ENCODE data around the gene ASB1. TPM values are rescaled to one million over a fixed set of nuclear protein-coding genes. Genes with fewer than 3 reads are reported as not detected.

ASB1 gene
- total RNA-seq, 2 experiments from 2014 or later = 14.3 to 19.6 TPM

GRCh38 chr2:238465487-238466242 lies 38.9 kb downstream of the ASB1 start:
- Histone ChIP-seq H3K4me3 (ENCODE audit: low read length) (no peak overlapping the region), H3K4me1 (ENCODE audit: insufficient read depth, low read length) (no peaks in the 10 kb centered on the region), H3K9me3 (ENCODE audit: control insufficient read depth in 1 of 2, insufficient read depth in 1 of 2, low read length in 2 of 2) (peaks cover 0 to 7% of the 10 kb centered on the region in 2 experiments), H3K27me3 (ENCODE audit: control insufficient read depth in 1 of 2, insufficient read depth in 2 of 2, low read length in 2 of 2) (no peaks in the 10 kb centered on the region), H3K27ac (ENCODE audit: low read depth in 1 of 2, low read length in 2 of 2) (no peak overlapping the region), H3K36me3 (ENCODE audit: insufficient read depth, low read length) (no peaks in the 10 kb centered on the region)
- intact Hi-C loops (cut with DNase I, micrococcal nuclease) = no loop called here
- Mint-ChIP-seq H3K27ac (no peak overlapping the region), H3K4me1 (ENCODE audit: low read depth) (peaks cover 4% of the 10 kb centered on the region), H3K27me3 (no peaks in the 10 kb centered on the region), H3K36me3 (ENCODE audit: low read depth) (peaks cover 15% of the 10 kb centered on the region), H3K4me3 (no peak overlapping the region), H3K9me3 (peaks cover 8% of the 10 kb centered on the region)
- no peak for DNase-seq
- ChIA-PET CTCF (no interaction called here), POLR2A (no interaction called here)
- no peak for ATAC-seq (ENCODE audit: poor library complexity)
- TF ChIP-seq, protein P1, sequence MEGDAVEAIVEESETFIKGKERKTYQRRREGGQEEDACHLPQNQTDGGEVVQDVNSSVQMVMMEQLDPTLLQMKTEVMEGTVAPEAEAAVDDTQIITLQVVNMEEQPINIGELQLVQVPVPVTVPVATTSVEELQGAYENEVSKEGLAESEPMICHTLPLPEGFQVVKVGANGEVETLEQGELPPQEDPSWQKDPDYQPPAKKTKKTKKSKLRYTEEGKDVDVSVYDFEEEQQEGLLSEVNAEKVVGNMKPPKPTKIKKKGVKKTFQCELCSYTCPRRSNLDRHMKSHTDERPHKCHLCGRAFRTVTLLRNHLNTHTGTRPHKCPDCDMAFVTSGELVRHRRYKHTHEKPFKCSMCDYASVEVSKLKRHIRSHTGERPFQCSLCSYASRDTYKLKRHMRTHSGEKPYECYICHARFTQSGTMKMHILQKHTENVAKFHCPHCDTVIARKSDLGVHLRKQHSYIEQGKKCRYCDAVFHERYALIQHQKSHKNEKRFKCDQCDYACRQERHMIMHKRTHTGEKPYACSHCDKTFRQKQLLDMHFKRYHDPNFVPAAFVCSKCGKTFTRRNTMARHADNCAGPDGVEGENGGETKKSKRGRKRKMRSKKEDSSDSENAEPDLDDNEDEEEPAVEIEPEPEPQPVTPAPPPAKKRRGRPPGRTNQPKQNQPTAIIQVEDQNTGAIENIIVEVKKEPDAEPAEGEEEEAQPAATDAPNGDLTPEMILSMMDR (IDR thresholded peaks at IDR 0.05) = no peak

DNA sequence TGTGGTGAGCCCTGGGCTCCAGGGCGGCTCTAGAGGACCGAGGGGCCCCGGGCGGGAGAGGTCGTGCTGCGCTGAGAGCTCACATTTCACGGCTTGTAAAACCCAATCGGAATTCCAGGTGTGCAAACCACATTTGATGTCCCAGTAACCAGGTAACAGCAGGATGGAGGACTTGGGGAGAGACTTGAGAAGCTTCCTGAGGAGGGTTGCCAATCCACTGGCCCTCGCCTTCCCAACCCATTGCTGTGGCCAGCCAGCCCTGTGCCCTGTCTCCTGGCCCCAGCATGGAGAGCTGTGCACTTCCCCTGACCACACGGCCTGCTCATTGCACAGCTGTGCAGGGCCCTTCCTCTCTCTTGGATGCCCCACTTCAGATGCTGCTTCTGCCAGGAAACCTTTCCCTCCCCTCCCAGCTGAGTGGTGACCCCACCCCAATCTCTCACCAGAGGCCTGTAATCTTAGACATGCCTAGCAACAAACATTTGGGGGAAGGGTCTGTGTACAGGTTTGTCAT lies 39.6 kb downstream of the ASB1 start:
- ATAC-seq (ENCODE audit: poor library complexity) (no peak), DNase-seq (no peak)
- intact Hi-C loops (cut with DNase I, micrococcal nuclease) = no loop called here
- H3K9me3 Mint-ChIP-seq = peaks cover 9% of the 10 kb centered on the region
- H3K36me3 Mint-ChIP-seq (ENCODE audit: low read depth) = peaks cover 19% of the 10 kb centered on the region
- Histone ChIP-seq H3K36me3 (ENCODE audit: insufficient read depth, low read length) (no peaks in the 10 kb centered on the region), H3K4me1 (ENCODE audit: insufficient read depth, low read length) (no peaks in the 10 kb centered on the region), H3K9me3 (ENCODE audit: control insufficient read depth in 1 of 2, insufficient read depth in 1 of 2, low read length in 2 of 2) (peaks cover 0 to 7% of the 10 kb centered on the region in 2 experiments), H3K4me3 (ENCODE audit: low read length) (no peak overlapping the region), H3K27me3 (ENCODE audit: control insufficient read depth in 1 of 2, insufficient read depth in 2 of 2, low read length in 2 of 2) (no peaks in the 10 kb centered on the region), H3K27ac (ENCODE audit: low read depth in 1 of 2, low read length in 2 of 2) (no peak overlapping the region)
- no peak overlapping the region for H3K27ac Mint-ChIP-seq
- H3K4me1 Mint-ChIP-seq (ENCODE audit: low read depth) = peaks cover 4% of the 10 kb centered on the region
- ChIA-PET CTCF (no interaction called here), POLR2A (no interaction called here)
- no peak overlapping the region for H3K4me3 Mint-ChIP-seq
- TF ChIP-seq, protein P1 (IDR thresholded peaks at IDR 0.05) = no peak
- H3K27me3 Mint-ChIP-seq = no peaks in the 10 kb centered on the region

DNA sequence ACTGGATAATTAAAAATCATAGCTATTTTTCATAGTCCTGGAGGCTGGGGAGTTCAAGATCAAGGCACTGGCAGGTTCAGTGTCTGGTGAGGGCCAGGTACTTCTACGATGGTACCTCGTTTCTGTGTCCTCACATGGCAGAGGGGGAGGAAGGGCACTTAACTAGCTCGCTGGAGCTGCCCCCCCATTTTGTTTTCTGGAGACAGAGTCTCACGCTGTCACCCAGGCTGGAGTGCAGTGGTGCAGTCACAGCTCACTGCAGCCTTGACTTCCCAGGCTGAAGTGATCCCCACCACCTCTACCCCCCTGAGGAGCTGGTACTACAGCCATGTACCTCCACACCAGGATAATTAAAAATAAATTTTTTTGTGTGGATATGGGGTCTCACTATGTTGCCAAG lies 40.3 kb downstream of the ASB1 start:
- Mint-ChIP-seq H3K27ac (no peak overlapping the region), H3K9me3 (peaks cover 10% of the 10 kb centered on the region), H3K4me1 (ENCODE audit: low read depth) (peaks cover 4% of the 10 kb centered on the region), H3K36me3 (ENCODE audit: low read depth) (peaks cover 25% of the 10 kb centered on the region), H3K4me3 (no peak overlapping the region), H3K27me3 (no peaks in the 10 kb centered on the region)
- ChIA-PET CTCF (no interaction called here), POLR2A (interaction anchor here (0.6 kb wide), 1 partner anchor 110 kb away, joined by 3 read pairs; no protein-coding TSS in a partner anchor)
- Histone ChIP-seq H3K36me3 (ENCODE audit: insufficient read depth, low read length) (no peaks in the 10 kb centered on the region), H3K27me3 (ENCODE audit: control insufficient read depth in 1 of 2, insufficient read depth in 2 of 2, low read length in 2 of 2) (no peaks in the 10 kb centered on the region), H3K4me3 (ENCODE audit: low read length) (no peak overlapping the region), H3K9me3 (ENCODE audit: control insufficient read depth in 1 of 2, insufficient read depth in 1 of 2, low read length in 2 of 2) (peaks cover 3 to 7% of the 10 kb centered on the region in 2 experiments), H3K27ac (ENCODE audit: low read depth in 1 of 2, low read length in 2 of 2) (no peak overlapping the region), H3K4me1 (ENCODE audit: insufficient read depth, low read length) (no peaks in the 10 kb centered on the region)
- intact Hi-C loops (cut with DNase I, micrococcal nuclease) = no loop called here
- TF ChIP-seq, protein P1 (IDR thresholded peaks at IDR 0.05) = no peak
- DNase-seq (no peak), ATAC-seq (ENCODE audit: poor library complexity) (no peak)

All from CD4-positive, alpha-beta T cell (primary cell).